ENCODE results near the gene ALOX15B. TPM values are rescaled to one million over a fixed set of nuclear protein-coding genes. Genes with fewer than 3 reads are reported as not detected.

Gene ALOX15B
- not detected for total RNA-seq
- 5.6 TPM for polyA plus RNA-seq

DNA sequence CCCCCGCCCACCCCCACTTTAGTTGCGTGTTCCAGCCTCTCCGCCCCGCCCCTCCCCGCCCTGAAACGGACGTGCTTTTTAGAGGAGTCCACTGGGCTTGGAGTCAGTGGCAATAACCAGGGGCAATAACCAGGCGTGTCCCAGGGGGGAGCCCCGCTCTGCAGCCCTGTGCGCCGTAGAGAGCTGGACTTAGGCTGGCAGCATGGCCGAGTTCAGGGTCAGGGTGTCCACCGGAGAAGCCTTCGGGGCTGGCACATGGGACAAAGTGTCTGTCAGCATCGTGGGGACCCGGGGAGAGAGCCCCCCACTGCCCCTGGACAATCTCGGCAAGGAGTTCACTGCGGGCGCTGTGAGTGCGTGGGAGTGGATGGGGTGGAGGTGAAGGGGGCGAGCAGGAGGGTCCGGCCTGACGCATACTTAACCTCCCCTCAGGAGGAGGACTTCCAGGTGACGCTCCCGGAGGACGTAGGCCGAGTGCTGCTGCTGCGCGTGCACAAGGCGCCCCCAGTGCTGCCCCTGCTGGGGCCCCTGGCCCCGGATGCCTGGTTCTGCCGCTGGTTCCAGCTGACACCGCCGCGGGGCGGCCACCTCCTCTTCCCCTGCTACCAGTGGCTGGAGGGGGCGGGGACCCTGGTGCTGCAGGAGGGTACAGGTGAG, at the start of gene ALOX15B:
ALOX15B (plus strand) TSS at position 106 of the 657 bp plus-strand sequence; CDS start at position 203, 97 bp downstream.
- WGBS: 14% methylated on average over 37 of the region's 37 CpGs
- no peak for DNase-seq (ENCODE audit: extremely low spot score)
- no peaks in the 10 kb centered on the region for H3K4me1 ChIP-seq (ENCODE audit: insufficient read depth)
- H3K4me3 ChIP-seq (ENCODE audit: low read depth, low read length): no peak within 1 kb of the TSS
- no peaks in the 10 kb centered on the region for H3K36me3 ChIP-seq (ENCODE audit: insufficient read depth)
- no peak within 1 kb of the TSS for H3K27ac ChIP-seq (ENCODE audit: low read depth)

- H3K36me3 ChIP-seq (ENCODE audit: insufficient read depth): no peaks in the 10 kb centered on the region
- peak overlapping the region; percentile 53 for H3K4me3 ChIP-seq (ENCODE audit: low read depth, low read length)
- no peaks in the 10 kb centered on the region for H3K4me1 ChIP-seq (ENCODE audit: insufficient read depth)
- DNase-seq (ENCODE audit: extremely low spot score): no peak
- WGBS: 3% methylated on average over 59 of the region's 59 CpGs
- H3K27ac ChIP-seq (ENCODE audit: low read depth): peak overlapping the region; percentile 28
Observed at GRCh38 chr17:7989781-7990655, 48.8 kb upstream of the ALOX15B start.

- 83% methylated on average over 2 of the region's 2 CpGs for WGBS
- H3K36me3 ChIP-seq (ENCODE audit: insufficient read depth): no peaks in the 10 kb centered on the region
- no peak overlapping the region for H3K27ac ChIP-seq (ENCODE audit: low read depth)
- DNase-seq (ENCODE audit: extremely low spot score): no peak
- no peak overlapping the region for H3K4me3 ChIP-seq (ENCODE audit: low read depth, low read length)
- no peaks in the 10 kb centered on the region for H3K4me1 ChIP-seq (ENCODE audit: insufficient read depth)
Observed at GRCh38 chr17:7992516-7992915, 46.3 kb upstream of the ALOX15B start.

DNA sequence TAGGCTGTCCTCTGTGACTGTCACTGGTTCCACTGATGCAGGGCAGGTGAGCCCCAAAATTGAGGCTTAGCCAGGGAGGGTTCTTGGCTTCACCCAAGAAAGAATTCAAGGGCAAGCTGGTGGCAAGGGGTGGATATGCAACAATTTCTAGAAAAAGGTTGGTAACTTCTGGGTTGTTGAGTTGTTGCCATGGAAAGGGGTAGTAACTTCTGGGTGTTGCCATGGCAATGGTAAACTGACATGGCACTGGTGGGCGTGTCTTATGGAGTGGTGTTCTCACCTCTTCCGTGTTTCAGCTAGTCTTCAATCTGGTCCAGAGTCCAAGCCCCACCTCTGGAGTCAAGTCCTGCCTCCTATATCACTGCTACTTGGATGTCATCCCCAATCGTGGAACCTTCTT, 45.9 kb upstream of the ALOX15B start:
- no peak overlapping the region for H3K4me3 ChIP-seq (ENCODE audit: low read depth, low read length)
- no peak overlapping the region for H3K27ac ChIP-seq (ENCODE audit: low read depth)
- no peak for DNase-seq (ENCODE audit: extremely low spot score)
- no peaks in the 10 kb centered on the region for H3K36me3 ChIP-seq (ENCODE audit: insufficient read depth)
- no peaks in the 10 kb centered on the region for H3K4me1 ChIP-seq (ENCODE audit: insufficient read depth)
- 62% methylated on average over 3 of the region's 3 CpGs for WGBS

DNA sequence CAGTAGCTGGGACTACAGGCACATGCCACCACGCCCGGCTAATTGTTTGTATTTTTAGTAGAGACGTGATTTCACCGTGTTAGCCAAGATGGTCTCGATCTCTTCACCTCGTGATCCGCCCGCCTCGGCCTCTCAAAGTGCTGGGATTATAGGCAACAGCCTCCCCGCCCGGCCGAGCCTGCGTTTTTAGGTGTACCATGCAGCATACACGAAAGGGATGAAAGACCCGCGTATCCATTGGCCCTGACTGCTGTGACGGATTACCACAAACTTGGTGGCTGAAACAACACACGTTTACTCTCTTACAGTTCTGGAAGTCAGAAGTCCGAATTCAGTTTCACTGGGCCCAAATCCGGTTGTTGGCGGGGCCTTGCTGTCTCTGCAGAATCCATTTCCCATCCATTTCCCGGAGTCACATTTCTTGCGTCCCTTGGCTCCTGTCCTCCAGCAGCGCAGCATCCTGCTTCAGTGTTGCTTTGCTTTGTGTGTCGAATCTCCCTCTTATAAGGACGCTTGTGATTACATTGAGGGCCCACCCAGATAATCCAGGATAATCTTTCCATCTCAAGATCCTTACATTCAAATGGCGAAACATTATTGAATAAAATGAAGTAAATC, 44.8 kb upstream of the ALOX15B start:
- H3K4me1 ChIP-seq (ENCODE audit: insufficient read depth): no peaks in the 10 kb centered on the region
- H3K36me3 ChIP-seq (ENCODE audit: insufficient read depth): no peaks in the 10 kb centered on the region
- WGBS: 84% methylated on average over 27 of the region's 27 CpGs
- no peak overlapping the region for H3K4me3 ChIP-seq (ENCODE audit: low read depth, low read length)
- DNase-seq (ENCODE audit: extremely low spot score): no peak
- H3K27ac ChIP-seq (ENCODE audit: low read depth): no peak overlapping the region

- WGBS: 95% methylated on average over 2 of the region's 2 CpGs
- Histone ChIP-seq H3K36me3 (ENCODE audit: insufficient read depth) (no peaks in the 10 kb centered on the region), H3K4me1 (ENCODE audit: insufficient read depth) (no peaks in the 10 kb centered on the region), H3K4me3 (ENCODE audit: low read depth, low read length) (no peak overlapping the region), H3K27ac (ENCODE audit: low read depth) (no peak overlapping the region)
- no peak for DNase-seq (ENCODE audit: extremely low spot score)
Observed at GRCh38 chr17:7995724-7996123, 43.1 kb upstream of the ALOX15B start.

GRCh38 chr17:7997186-7997585, 41.7 kb upstream of the ALOX15B start:
- H3K36me3 ChIP-seq (ENCODE audit: insufficient read depth): no peaks in the 10 kb centered on the region
- H3K27ac ChIP-seq (ENCODE audit: low read depth): no peak overlapping the region
- DNase-seq (ENCODE audit: extremely low spot score): no peak
- no peaks in the 10 kb centered on the region for H3K4me1 ChIP-seq (ENCODE audit: insufficient read depth)
- WGBS: 28% methylated on average over 5 of the region's 5 CpGs
- H3K4me3 ChIP-seq (ENCODE audit: low read depth, low read length): no peak overlapping the region

DNA sequence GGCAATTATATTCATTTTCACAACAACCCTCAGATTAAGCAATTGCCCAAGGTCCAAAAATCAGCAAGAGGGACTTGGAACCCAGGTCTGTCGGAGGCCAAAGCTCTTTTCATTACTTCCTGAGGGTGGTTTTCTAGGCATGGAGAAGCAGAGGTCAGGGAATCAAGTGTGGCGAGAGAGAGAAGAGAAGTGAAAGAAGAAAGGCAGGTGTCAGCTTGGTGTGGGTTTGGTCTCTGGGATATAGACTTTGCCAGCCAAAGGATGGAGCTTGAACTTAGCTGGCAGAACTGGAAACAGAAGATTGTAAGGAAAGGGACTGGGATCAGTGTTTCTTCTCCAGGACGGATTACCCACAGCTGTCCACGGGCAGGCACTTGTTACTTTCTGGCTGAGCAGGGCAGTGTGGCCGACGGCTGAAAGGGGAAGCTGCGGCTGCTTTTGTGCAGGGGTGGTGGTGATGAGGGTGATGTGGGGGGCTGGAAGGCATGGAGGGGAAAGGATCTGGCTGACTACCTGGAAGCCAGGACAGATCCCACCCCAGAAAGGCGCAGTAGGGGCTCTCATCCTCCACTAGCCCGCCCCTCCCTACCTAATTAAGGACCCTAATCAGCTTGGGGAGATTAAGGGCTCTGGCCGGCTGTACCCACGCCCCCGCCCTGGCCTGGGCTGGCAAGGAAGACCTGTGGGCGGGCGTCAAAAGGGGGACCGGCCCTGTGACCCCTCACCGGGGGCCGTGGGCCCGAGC, 36.7 kb upstream of the ALOX15B start, which contains the start of gene GUCY2D:
GUCY2D (plus strand) TSS at position 640 of the 745 bp plus-strand sequence. CDS start 433 bp downstream, outside the sequence.
- 24% methylated on average over 18 of the region's 18 CpGs for WGBS
- Histone ChIP-seq H3K27ac (ENCODE audit: low read depth) (no peak within 1 kb of the TSS), H3K36me3 (ENCODE audit: insufficient read depth) (no peaks in the 10 kb centered on the region), H3K4me3 (ENCODE audit: low read depth, low read length) (peak within 1 kb of the TSS; percentile 31), H3K4me1 (ENCODE audit: insufficient read depth) (no peaks in the 10 kb centered on the region)
- DNase-seq (ENCODE audit: extremely low spot score): no peak

GRCh38 chr17:8002721-8003593, 35.9 kb upstream of the ALOX15B start:
- Histone ChIP-seq H3K4me3 (ENCODE audit: low read depth, low read length) (peak overlapping the region; percentile 31), H3K27ac (ENCODE audit: low read depth) (no peak overlapping the region), H3K36me3 (ENCODE audit: insufficient read depth) (no peaks in the 10 kb centered on the region), H3K4me1 (ENCODE audit: insufficient read depth) (no peaks in the 10 kb centered on the region)
- no peak for DNase-seq (ENCODE audit: extremely low spot score)
- WGBS: 4% methylated on average over 92 of the region's 92 CpGs

GRCh38 chr17:8003594-8004181, 35.2 kb upstream of the ALOX15B start:
- no peak for DNase-seq (ENCODE audit: extremely low spot score)
- Histone ChIP-seq H3K36me3 (ENCODE audit: insufficient read depth) (no peaks in the 10 kb centered on the region), H3K4me3 (ENCODE audit: low read depth, low read length) (no peak overlapping the region), H3K4me1 (ENCODE audit: insufficient read depth) (no peaks in the 10 kb centered on the region), H3K27ac (ENCODE audit: low read depth) (no peak overlapping the region)
- 48% methylated on average over 44 of the region's 44 CpGs for WGBS

GRCh38 chr17:8004899-8005298, 34.0 kb upstream of the ALOX15B start:
- Histone ChIP-seq H3K4me1 (ENCODE audit: insufficient read depth) (no peaks in the 10 kb centered on the region), H3K27ac (ENCODE audit: low read depth) (no peak overlapping the region), H3K4me3 (ENCODE audit: low read depth, low read length) (no peak overlapping the region), H3K36me3 (ENCODE audit: insufficient read depth) (no peaks in the 10 kb centered on the region)
- WGBS: 92% methylated on average over 6 of the region's 6 CpGs
- DNase-seq (ENCODE audit: extremely low spot score): no peak

GRCh38 chr17:8005357-8005756, 33.5 kb upstream of the ALOX15B start:
- WGBS: 92% methylated on average over 1 of the region's 1 CpG
- no peak overlapping the region for H3K27ac ChIP-seq (ENCODE audit: low read depth)

More at GRCh38 chr17:8005357-8005756, 33.5 kb upstream of the ALOX15B start:
- Histone ChIP-seq H3K4me1 (ENCODE audit: insufficient read depth) (no peaks in the 10 kb centered on the region), H3K36me3 (ENCODE audit: insufficient read depth) (no peaks in the 10 kb centered on the region), H3K4me3 (ENCODE audit: low read depth, low read length) (no peak overlapping the region)
- no peak for DNase-seq (ENCODE audit: extremely low spot score)

Data from urinary bladder (tissue), 4 donors.